Colonic mucosa (tissue), 4 donors: ENCODE data around the gene UVSSA. TPM values are rescaled to one million over a fixed set of nuclear protein-coding genes. Genes with fewer than 3 reads are reported as not detected.

ENCODE experiments used
- DNase-seq: peaks from one replicate; pipeline ENCODE4 v3.0.0-alpha.2; 2020
- H3K27ac ChIP-seq: fragments of 200-600 bp; one replicate; pipeline ENCODE4 v1.8.0; 2021
- H3K27me3 ChIP-seq: fragments of 200-600 bp; one replicate; pipeline ENCODE4 v1.8.0; 2021
- H3K36me3 ChIP-seq: fragments of 200-600 bp; one replicate; pipeline ENCODE4 v1.8.0; 2021
- H3K4me1 ChIP-seq: fragments of 200-600 bp; one replicate; pipeline ENCODE4 v1.8.0; 2021; ENCODE audit warnings: mild to moderate bottlenecking
- H3K4me3 ChIP-seq: fragments of 200-600 bp; one replicate; pipeline ENCODE4 v1.8.0; 2021
- H3K9ac ChIP-seq, 2 donors: one replicate each; pipeline ENCODE4 v1.7.0; 2013; ENCODE audit warnings: control low read depth in 2 of 2, low read depth in 2 of 2, low read length in 2 of 2
- H3K9me3 ChIP-seq: fragments of 200-600 bp; one replicate; pipeline ENCODE4 v1.8.0; 2021
- CTCF ChIP-seq: fragments of 200-600 bp; IDR thresholded peaks from one replicate; pipeline ENCODE4 v1.8.0; 2022; ENCODE audit warnings: antibody characterized with exemption, mild to moderate bottlenecking
- intact Hi-C: fragments of 100-400 bp; cut with DNase I; formaldehyde crosslinking; loops from one replicate; pipeline ENCODE4 v1.14.1; 2022
- total RNA-seq, 2 donors: library from RNA; stranded (reverse); fragmentation: NEBNext Ultra II Directional in 1 of 2; extraction: Animal tissue kit (Norgen Biotek cat#: 25700) in 1 of 2; gene quantifications; one replicate each; pipeline ENCODE4 v1.2.1, GENCODE V29; 2021
- donor health status: healthy.
- donor health status: DM: no; HTN: no; CAD: no.
- donor health status: DM: no; HTN: no; CAD: no.

The UVSSA gene
- total RNA-seq, 2 donors from 2014 or later, result 16.7 to 55.7 TPM

- no peak for DNase-seq
- peaks cover 12% of the 10 kb centered on the region for H3K27me3 ChIP-seq
- no peaks in the 10 kb centered on the region for H3K36me3 ChIP-seq
- H3K9me3 ChIP-seq, result no peaks in the 10 kb centered on the region
- no peak overlapping the region for H3K9ac ChIP-seq
- no peak overlapping the region for H3K4me3 ChIP-seq
- no peak for TF ChIP-seq CTCF
- intact Hi-C loops, result no loop called here
- H3K4me1 ChIP-seq, result no peaks in the 10 kb centered on the region
- H3K27ac ChIP-seq, result no peak overlapping the region
Observed at GRCh38 chr4:1417522-1418390, 70.7 kb downstream of the UVSSA start.

- DNase-seq, result no peak
Observed at GRCh38 chr4:1418494-1419285, 71.7 kb downstream of the UVSSA start.

GRCh38 chr4:1419708-1420107, 72.7 kb downstream of the UVSSA start:
- no peaks in the 10 kb centered on the region for H3K9me3 ChIP-seq
- no peak overlapping the region for H3K4me3 ChIP-seq
- H3K36me3 ChIP-seq, result no peaks in the 10 kb centered on the region
- H3K9ac ChIP-seq, result no peak overlapping the region
- H3K27me3 ChIP-seq, result no peaks in the 10 kb centered on the region
- TF ChIP-seq CTCF, result no peak
- intact Hi-C loops, result no loop called here
- H3K4me1 ChIP-seq, result no peaks in the 10 kb centered on the region
- DNase-seq, result no peak
- H3K27ac ChIP-seq, result no peak overlapping the region

More at GRCh38 chr4:1418494-1419285, 71.7 kb downstream of the UVSSA start:
- Histone ChIP-seq H3K27me3 (peaks cover 5% of the 10 kb centered on the region), H3K4me1 (no peaks in the 10 kb centered on the region), H3K27ac (no peak overlapping the region), H3K4me3 (no peak overlapping the region), H3K9me3 (no peaks in the 10 kb centered on the region), H3K36me3 (no peaks in the 10 kb centered on the region), H3K9ac (no peak overlapping the region)
- no peak for TF ChIP-seq CTCF
- intact Hi-C loops, result no loop called here

- no peak overlapping the region for H3K4me3 ChIP-seq
- no peaks in the 10 kb centered on the region for H3K27me3 ChIP-seq
Observed at GRCh38 chr4:1421657-1422056, 74.6 kb downstream of the UVSSA start.

More at GRCh38 chr4:1421657-1422056, 74.6 kb downstream of the UVSSA start:
- DNase-seq, result no peak
- intact Hi-C loops, result no loop called here
- H3K4me1 ChIP-seq, result no peaks in the 10 kb centered on the region
- no peak overlapping the region for H3K9ac ChIP-seq
- H3K27ac ChIP-seq, result no peak overlapping the region
- no peaks in the 10 kb centered on the region for H3K36me3 ChIP-seq
- H3K9me3 ChIP-seq, result no peaks in the 10 kb centered on the region
- TF ChIP-seq CTCF, result no peak
